Thymus (tissue), 14 donors: ENCODE data around the gene CCDC137. TPM values are rescaled to one million over a fixed set of nuclear protein-coding genes. Genes with fewer than 3 reads are reported as not detected.
"Not testable (repeated sequence)": the region's sequence is repeated elsewhere in the genome, so short reads cannot be mapped to it uniquely, and the experiment has no call there.

Experiments
- DNase-seq, 9 donors: peaks; one replicate each; pipeline ENCODE4 v3.0.0-alpha.2; 2013; ENCODE audit warnings: low spot score in 9 of 9, low read depth in 6 of 9, missing footprints in 1 of 9
- H3K27ac ChIP-seq, 2 donors: one replicate each; pipeline ENCODE4 v1.5.1; 2013; ENCODE audit warnings: control low read depth in 1 of 2, low read depth in 1 of 2, low read length in 1 of 2, mild to moderate bottlenecking in 1 of 2, moderate library complexity in 1 of 2
- H3K27me3 ChIP-seq, 2 donors: one replicate each; pipeline ENCODE4 v1.5.1; 2013; ENCODE audit warnings: low read length in 1 of 2; ENCODE audit not compliant: control insufficient read depth in 2 of 2, insufficient read depth in 1 of 2
- H3K36me3 ChIP-seq, 2 donors: one replicate each; pipeline ENCODE4 v1.5.1; 2013; ENCODE audit warnings: low read length in 1 of 2, mild to moderate bottlenecking in 1 of 2, moderate library complexity in 1 of 2; ENCODE audit not compliant: control insufficient read depth in 2 of 2, insufficient read depth in 2 of 2
- H3K4me1 ChIP-seq, 2 donors: one replicate each; pipeline ENCODE4 v1.5.1; 2013; ENCODE audit warnings: low read length in 2 of 2; ENCODE audit not compliant: control insufficient read depth in 2 of 2, insufficient read depth in 2 of 2
- H3K4me3 ChIP-seq, 2 donors: one replicate each; pipeline ENCODE4 v1.5.1; 2013; ENCODE audit warnings: low read length in 2 of 2, control low read depth in 1 of 2, mild to moderate bottlenecking in 1 of 2
- H3K9me3 ChIP-seq, 2 donors: one replicate each; pipeline ENCODE4 v1.5.1; 2013; ENCODE audit warnings: low read length in 1 of 2, mild to moderate bottlenecking in 1 of 2; ENCODE audit not compliant: control insufficient read depth in 2 of 2, insufficient read depth in 1 of 2
- WGBS: extraction: QIAGEN DNeasy Blood & Tissue Kit; methylation state at CpG from one replicate; pipeline ENCODE4 v1.1.7; 2013; 5-methylcytosine and 5-hydroxymethylcytosine counted together
- long read RNA-seq, 10 donors: transcript quantifications; one replicate each; lab custom pipeline, GENCODE V29; 2026
- polyA plus RNA-seq: library from polyadenylated mRNA; stranded (reverse); fragments of 200-250 nt; gene quantifications from one replicate; pipeline ENCODE4 v1.2.3, GENCODE V29; 2013
- total RNA-seq: library from RNA; stranded (reverse); fragments of 120-200 nt; gene quantifications from one replicate; pipeline ENCODE4 v1.2.4, GENCODE V29; 2013
- donor health status: healthy.

Gene CCDC137, protein sequence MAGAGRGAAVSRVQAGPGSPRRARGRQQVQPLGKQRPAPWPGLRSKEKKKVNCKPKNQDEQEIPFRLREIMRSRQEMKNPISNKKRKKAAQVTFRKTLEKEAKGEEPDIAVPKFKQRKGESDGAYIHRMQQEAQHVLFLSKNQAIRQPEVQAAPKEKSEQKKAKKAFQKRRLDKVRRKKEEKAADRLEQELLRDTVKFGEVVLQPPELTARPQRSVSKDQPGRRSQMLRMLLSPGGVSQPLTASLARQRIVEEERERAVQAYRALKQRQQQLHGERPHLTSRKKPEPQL
- total RNA-seq, result 14.4 TPM
- 42.5 TPM for polyA plus RNA-seq
- long read RNA-seq, donor 1, partial matches to known transcripts, result 0 of 1 reads
- long read RNA-seq, donor 1, other reads (novel, unspliced or antisense), result 0 of 1 reads
- long read RNA-seq, donor 2, transcript CCDC137-201 (6 exons, 2,468 nt), result major isoform, 9 of 16 reads
- long read RNA-seq, donor 2, partial matches to known transcripts, result 6 of 16 reads
- long read RNA-seq, donor 2, other reads (novel, unspliced or antisense), result 0 of 16 reads
- long read RNA-seq, donor 3, transcript CCDC137-201 (6 exons, 2,468 nt), result major isoform, 10 of 42 reads
- long read RNA-seq, donor 3, partial matches to known transcripts, result 12 of 42 reads
- long read RNA-seq, donor 3, other reads (novel, unspliced or antisense), result 19 of 42 reads
- long read RNA-seq, donor 4, transcript CCDC137-201 (6 exons, 2,468 nt), result major isoform, 5 of 6 reads
- long read RNA-seq, donor 4, partial matches to known transcripts, result 0 of 6 reads
- long read RNA-seq, donor 4, other reads (novel, unspliced or antisense), result 0 of 6 reads
- long read RNA-seq, donor 5, partial matches to known transcripts, result 7 of 11 reads
- long read RNA-seq, donor 5, other reads (novel, unspliced or antisense), result 0 of 11 reads
- long read RNA-seq, donor 6, transcript CCDC137-201 (6 exons, 2,468 nt), result major isoform, 6 of 33 reads
- long read RNA-seq, donor 6, partial matches to known transcripts, result 6 of 33 reads
- long read RNA-seq, donor 6, other reads (novel, unspliced or antisense), result 20 of 33 reads
- long read RNA-seq, donor 7, partial matches to known transcripts, result 8 of 27 reads
- long read RNA-seq, donor 7, other reads (novel, unspliced or antisense), result 18 of 27 reads
- long read RNA-seq, donor 8, partial matches to known transcripts, result 0 of 4 reads
- long read RNA-seq, donor 8, other reads (novel, unspliced or antisense), result 0 of 4 reads
- long read RNA-seq, donor 9, partial matches to known transcripts, result 0 of 15 reads
- long read RNA-seq, donor 9, other reads (novel, unspliced or antisense), result 14 of 15 reads
- long read RNA-seq, donor 10, partial matches to known transcripts, result 0 of 3 reads
- long read RNA-seq, donor 10, other reads (novel, unspliced or antisense), result 0 of 3 reads

DNA sequence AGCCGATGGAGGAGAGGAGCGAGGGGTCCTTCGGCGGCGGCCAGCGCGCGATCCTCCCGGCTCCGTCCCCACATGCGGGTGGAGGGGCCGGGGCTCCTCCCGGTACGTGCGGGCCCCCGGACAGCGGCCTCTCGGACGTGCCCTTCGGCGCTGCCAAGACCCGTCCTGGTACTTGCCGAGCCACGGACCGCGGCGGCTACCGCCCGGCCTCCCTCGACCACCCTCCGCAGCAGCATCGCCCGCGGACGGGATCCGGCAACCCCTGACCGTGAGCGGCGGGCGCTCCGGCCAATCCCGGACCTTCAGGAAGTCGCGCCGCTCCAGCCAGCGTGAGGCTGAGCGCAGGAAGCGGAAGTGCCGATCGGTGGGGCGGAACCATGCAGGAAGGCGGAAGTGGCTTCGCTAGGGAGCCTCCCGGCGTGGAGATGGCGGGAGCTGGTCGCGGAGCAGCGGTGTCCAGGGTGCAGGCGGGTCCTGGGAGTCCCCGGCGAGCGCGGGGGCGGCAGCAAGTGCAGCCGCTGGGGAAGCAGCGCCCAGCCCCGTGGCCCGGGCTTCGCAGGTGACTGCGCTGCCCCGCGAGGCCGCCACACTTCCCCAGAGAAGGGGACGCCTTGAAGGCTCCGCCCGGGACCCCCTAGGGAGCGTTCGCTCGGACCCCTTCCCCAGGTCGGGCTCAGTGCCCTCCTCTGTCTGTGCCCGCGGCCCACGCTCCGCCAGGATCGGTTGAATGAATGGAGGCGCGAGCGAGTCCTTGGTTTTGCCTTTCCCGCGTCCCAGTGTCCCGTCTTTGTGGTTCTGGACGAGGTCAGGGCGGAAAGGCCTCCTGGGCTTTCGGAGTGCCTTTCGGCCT lies at the start of gene CCDC137, which contains the start of gene OXLD1:
CCDC137 (plus strand) TSS at position 396 of the 850 bp plus-strand sequence; CDS start at position 426, 30 bp downstream.
OXLD1 (minus strand) TSS at position 264 of the 850 bp plus-strand sequence; CDS start at position 236, 28 bp downstream.
- H3K36me3 ChIP-seq, result peaks cover 30 to 33% of the 10 kb centered on the region in 2 donors

DNA sequence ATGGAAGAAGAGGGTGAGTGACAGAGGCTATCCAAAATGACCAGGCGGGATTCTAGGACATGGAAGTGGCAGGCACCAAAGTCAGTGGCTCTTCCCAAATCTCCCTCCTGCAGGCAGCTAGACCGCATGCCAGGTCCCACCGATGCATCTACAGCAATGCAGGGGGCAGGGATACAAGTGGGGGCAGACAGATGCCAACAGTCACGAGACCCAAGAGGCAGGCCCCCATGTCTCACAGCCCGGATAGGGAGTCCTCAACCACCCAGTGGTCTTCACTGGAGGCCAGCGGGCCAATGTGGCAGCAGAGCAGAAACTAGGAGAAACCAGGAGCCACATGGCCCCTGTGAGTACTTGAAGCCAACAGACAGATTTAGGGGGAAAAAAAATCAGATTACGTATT lies 49.7 kb upstream of the CCDC137 start:
- DNase-seq, result no peak
- Histone ChIP-seq H3K4me3 (no peak overlapping the region), H3K27ac (no peak overlapping the region), H3K4me1 (peaks cover 0 to 13% of the 10 kb centered on the region in 2 donors), H3K9me3 (peaks cover 0 to 4% of the 10 kb centered on the region in 2 donors), H3K36me3 (peaks cover 62 to 67% of the 10 kb centered on the region in 2 donors), H3K27me3 (no peaks in the 10 kb centered on the region)
- 64% methylated on average over 7 of the region's 7 CpGs for WGBS

More for the DNA sequence above, at the start of gene CCDC137, which contains the start of gene OXLD1:
- H3K27me3 ChIP-seq, result no peaks in the 10 kb centered on the region
- H3K27ac ChIP-seq, result peak within 1 kb of the TSS; percentile 80 to 91
- H3K9me3 ChIP-seq, result no peaks in the 10 kb centered on the region
- H3K4me3 ChIP-seq, result peak within 1 kb of the TSS; percentile 91 to 93
- H3K4me1 ChIP-seq, result peaks cover 5 to 46% of the 10 kb centered on the region in 2 donors
- DNase-seq, result peak; percentile 83 to 96 (median 89)
- under 1% methylated on average over 96 of the region's 96 CpGs for WGBS

DNA sequence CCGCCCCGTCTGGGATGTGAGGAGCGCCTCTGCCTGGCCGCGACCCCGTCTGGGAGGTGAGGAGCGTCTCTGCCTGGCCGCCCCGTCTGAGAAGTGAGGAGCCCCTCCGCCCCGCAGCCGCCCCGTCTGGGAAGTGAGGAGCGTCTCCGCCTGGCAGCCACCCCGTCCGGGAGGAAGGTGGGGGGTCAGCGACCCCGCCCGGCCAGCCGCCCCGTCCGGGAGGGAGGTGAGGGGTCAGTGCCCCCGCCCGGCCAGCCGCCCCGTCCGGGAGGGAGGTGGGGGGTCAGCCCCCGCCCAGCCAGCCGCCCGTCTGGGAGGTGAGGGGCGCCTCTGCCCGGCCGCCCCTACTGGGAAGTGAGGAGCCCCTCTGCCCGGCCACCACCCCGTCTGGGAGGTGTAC lies 48.2 kb upstream of the CCDC137 start:
- H3K9me3 ChIP-seq, H3K27me3 ChIP-seq, DNase-seq, H3K27ac ChIP-seq, H3K4me3 ChIP-seq: not testable (repeated sequence)
- Histone ChIP-seq H3K36me3 (peaks cover 60 to 68% of the 10 kb centered on the region in 2 donors), H3K4me1 (peaks cover 0 to 13% of the 10 kb centered on the region in 2 donors)
- 97% methylated on average over 30 of the region's 36 CpGs for WGBS

DNA sequence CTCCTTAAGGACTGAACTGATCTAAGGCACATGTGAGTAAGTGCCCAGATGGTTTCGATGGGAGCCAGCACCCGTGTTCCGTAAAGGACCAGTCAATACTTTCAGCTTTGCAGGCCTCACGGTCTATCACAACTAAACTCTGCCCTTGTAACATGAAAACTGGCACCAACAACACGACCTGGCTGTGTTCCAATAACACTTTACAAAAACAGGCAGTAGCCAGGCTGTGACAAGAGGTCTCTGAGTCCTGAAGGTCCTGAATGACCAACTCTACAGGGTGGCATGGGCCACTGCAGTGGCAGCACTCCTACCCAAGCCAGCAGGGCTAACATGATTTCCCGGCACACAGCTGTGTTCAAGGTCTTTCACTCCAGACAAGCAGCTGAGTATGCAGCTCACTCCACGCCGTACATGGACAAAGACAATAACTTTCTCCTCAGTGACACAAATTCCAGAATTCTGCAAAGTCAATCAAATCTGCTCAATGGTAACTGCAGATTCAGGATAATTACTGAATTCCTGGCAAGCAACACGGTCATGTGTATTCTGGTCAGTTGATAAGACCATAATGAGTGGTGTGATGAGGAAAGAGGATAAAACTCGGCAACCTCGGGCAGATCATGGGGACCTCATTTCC lies 44.9 kb upstream of the CCDC137 start:
- Histone ChIP-seq H3K27ac (no peak overlapping the region), H3K9me3 (peaks cover 0 to 4% of the 10 kb centered on the region in 2 donors), H3K4me1 (no peaks in the 10 kb centered on the region), H3K4me3 (no peak overlapping the region), H3K36me3 (peaks cover 67 to 72% of the 10 kb centered on the region in 2 donors), H3K27me3 (no peaks in the 10 kb centered on the region)
- no peak for DNase-seq
- 97% methylated on average over 11 of the region's 11 CpGs for WGBS

DNA sequence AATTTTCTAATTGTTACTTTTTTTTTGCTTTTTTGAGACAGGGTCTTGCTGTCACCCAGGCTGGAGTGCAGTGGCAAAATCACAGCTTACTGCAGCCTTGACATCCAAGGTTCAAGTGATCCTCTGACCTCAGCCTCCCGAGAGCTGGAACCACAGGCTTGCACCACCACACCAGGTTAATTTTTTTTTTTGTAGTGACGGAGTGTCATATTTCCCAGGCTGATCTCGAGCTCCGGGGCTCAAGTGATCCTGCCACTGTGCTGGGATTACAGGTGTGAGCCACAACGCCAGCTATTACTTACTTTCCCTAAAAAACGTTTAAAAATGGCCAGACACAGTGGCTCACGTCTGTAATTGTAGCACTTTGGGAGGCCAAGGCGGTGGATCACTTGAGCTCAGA lies 36.3 kb upstream of the CCDC137 start:
- no peak overlapping the region for H3K27ac ChIP-seq
- WGBS, result 97% methylated on average over 8 of the region's 8 CpGs
- H3K4me3 ChIP-seq, result no peak overlapping the region
- peaks cover 32 to 48% of the 10 kb centered on the region in 2 donors for H3K36me3 ChIP-seq
- no peaks in the 10 kb centered on the region for H3K9me3 ChIP-seq
- no peak for DNase-seq
- peaks cover 1 to 2% of the 10 kb centered on the region in 2 donors for H3K4me1 ChIP-seq
- H3K27me3 ChIP-seq, result no peaks in the 10 kb centered on the region

DNA sequence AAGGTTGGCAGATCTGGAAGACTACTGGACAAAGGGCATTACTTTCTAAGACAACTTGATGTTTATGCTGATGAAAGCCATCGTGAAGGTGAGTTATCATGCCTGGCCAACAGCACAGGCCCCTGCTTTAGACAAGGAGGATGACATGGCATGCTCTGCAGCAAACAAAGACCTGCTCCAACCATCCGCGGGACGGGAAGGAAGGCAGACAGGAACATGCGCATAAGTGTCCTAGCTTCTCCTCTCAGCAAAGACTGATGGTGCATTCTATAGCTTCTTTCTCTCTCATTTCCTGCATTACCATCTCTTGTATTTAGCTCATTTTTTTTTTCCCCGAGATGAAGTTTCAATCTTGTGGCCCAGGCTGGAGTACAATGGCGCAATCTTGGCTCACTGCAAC lies 35.1 kb upstream of the CCDC137 start:
- peaks cover 25 to 37% of the 10 kb centered on the region in 2 donors for H3K36me3 ChIP-seq
- H3K4me3 ChIP-seq, result no peak overlapping the region
- DNase-seq, result no peak
- 82% methylated on average over 7 of the region's 7 CpGs for WGBS
- H3K27ac ChIP-seq, result no peak overlapping the region
- no peaks in the 10 kb centered on the region for H3K27me3 ChIP-seq
- H3K9me3 ChIP-seq, result no peaks in the 10 kb centered on the region
- peaks cover 12% of the 10 kb centered on the region in 2 donors for H3K4me1 ChIP-seq

DNA sequence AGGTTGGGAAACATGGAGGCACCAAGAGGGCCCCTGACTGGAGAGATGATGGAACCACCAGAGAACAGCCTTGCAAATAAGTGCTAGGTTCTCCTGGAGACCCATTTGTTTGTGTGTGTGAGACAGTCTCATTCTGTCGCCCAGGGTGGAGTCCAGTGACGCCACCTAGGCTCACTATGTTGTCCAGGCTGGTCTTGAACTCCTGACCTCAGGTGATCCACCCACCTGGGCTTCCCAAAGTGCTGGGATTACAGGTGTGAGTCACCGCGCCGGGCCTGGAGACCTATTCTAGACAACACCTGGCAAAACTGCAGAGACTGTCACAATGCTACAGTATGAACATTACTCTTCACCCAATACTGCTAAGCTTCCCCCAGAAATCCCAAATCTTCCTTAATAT lies 31.1 kb upstream of the CCDC137 start:
- Histone ChIP-seq H3K27me3 (no peaks in the 10 kb centered on the region), H3K4me1 (peaks cover 14 to 16% of the 10 kb centered on the region in 2 donors), H3K9me3 (no peaks in the 10 kb centered on the region), H3K36me3 (peaks cover 4 to 9% of the 10 kb centered on the region in 2 donors), H3K27ac (no peak overlapping the region), H3K4me3 (no peak overlapping the region)
- WGBS, result 97% methylated on average over 5 of the region's 5 CpGs
- DNase-seq, result no peak
